Activated CD4-positive, alpha-beta T cell treated with anti-CD3 and anti-CD28 coated beads, Interleukin-2, amount 10 ng/mL, durations not matched to agents 24 days and 14 days (primary cell): ENCODE results near the gene STARD3. TPM values are rescaled to one million over a fixed set of nuclear protein-coding genes. Genes with fewer than 3 reads are reported as not detected.

Experiments used
- DNase-seq: peaks from one replicate; pipeline ENCODE4 v3.0.0; 2022
- H3K27ac Mint-ChIP-seq: one replicate; pipeline ENCODE4 v1.8.0; 2022; ENCODE audit warnings: mild to moderate bottlenecking, mixed read lengths
- H3K27me3 Mint-ChIP-seq: one replicate; pipeline ENCODE4 v1.8.0; 2022; ENCODE audit warnings: mixed read lengths
- H3K36me3 Mint-ChIP-seq: one replicate; pipeline ENCODE4 v1.8.0; 2022; ENCODE audit warnings: low read depth, mild to moderate bottlenecking, mixed read lengths
- H3K4me1 Mint-ChIP-seq: one replicate; pipeline ENCODE4 v1.8.0; 2021; ENCODE audit warnings: mixed read lengths
- H3K4me3 Mint-ChIP-seq: one replicate; pipeline ENCODE4 v1.8.0; 2022; ENCODE audit warnings: mild to moderate bottlenecking, moderate library complexity, mixed read lengths
- H3K9me3 Mint-ChIP-seq: one replicate; pipeline ENCODE4 v1.8.0; 2021; ENCODE audit warnings: mixed read lengths
- intact Hi-C: fragments of 100-400 bp; cut with micrococcal nuclease; formaldehyde crosslinking; loops from one replicate; pipeline ENCODE4 v1.15.1; 2023
- total RNA-seq: library from RNA; stranded (reverse); gene quantifications from 2 replicates; pipeline ENCODE4 v1.2.3, GENCODE V29; 2022

Gene STARD3
- total RNA-seq, 1 donor from 2014 or later, result 53.6 TPM

DNA sequence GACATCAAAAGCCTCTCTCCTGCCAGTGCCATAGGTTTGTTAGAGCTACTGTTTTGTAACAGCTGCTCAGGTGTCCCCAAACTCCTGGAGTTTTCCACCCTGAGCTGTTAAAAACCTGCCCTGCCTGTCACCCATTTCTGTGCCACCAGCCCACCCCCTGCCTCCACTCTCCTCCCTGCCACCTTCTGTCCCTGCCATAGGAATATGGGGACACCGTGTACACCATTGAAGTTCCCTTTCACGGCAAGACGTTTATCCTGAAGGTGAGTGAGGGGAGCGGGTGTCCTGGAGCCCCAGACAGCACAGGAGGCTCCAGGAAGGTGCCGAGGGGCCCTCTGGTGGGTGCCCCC is 23.0 kb downstream of the STARD3 start:
- intact Hi-C loops, result no loop called here
- H3K9me3 Mint-ChIP-seq, result no peaks in the 10 kb centered on the region
- H3K4me3 Mint-ChIP-seq, result no peak overlapping the region
- H3K36me3 Mint-ChIP-seq, result peaks cover 19% of the 10 kb centered on the region
- peaks cover 5% of the 10 kb centered on the region for H3K4me1 Mint-ChIP-seq
- no peak overlapping the region for H3K27ac Mint-ChIP-seq
- DNase-seq, result no peak
- H3K27me3 Mint-ChIP-seq, result no peaks in the 10 kb centered on the region

- no peaks in the 10 kb centered on the region for H3K9me3 Mint-ChIP-seq
- intact Hi-C loops, result no loop called here
- H3K27ac Mint-ChIP-seq, result no peak overlapping the region
- H3K4me3 Mint-ChIP-seq, result no peak overlapping the region
- peaks cover 19% of the 10 kb centered on the region for H3K36me3 Mint-ChIP-seq
- H3K4me1 Mint-ChIP-seq, result peaks cover 3% of the 10 kb centered on the region
- H3K27me3 Mint-ChIP-seq, result no peaks in the 10 kb centered on the region
- DNase-seq, result no peak
These were observed 23.7 kb downstream of the STARD3 start for GRCh38 chr17:39660397-39661385.

GRCh38 chr17:39661744-39662541 is 25.0 kb downstream of the STARD3 start:
- H3K36me3 Mint-ChIP-seq, result peaks cover 17% of the 10 kb centered on the region
- H3K9me3 Mint-ChIP-seq, result no peaks in the 10 kb centered on the region
- DNase-seq, result no peak
- H3K27ac Mint-ChIP-seq, result no peak overlapping the region
- H3K27me3 Mint-ChIP-seq, result peaks cover 10% of the 10 kb centered on the region
- no peak overlapping the region for H3K4me3 Mint-ChIP-seq
- intact Hi-C loops, result no loop called here
- H3K4me1 Mint-ChIP-seq, result peaks cover 2% of the 10 kb centered on the region

GRCh38 chr17:39662551-39663339 is 25.8 kb downstream of the STARD3 start:
- H3K27me3 Mint-ChIP-seq, result peaks cover 12% of the 10 kb centered on the region
- peaks cover 16% of the 10 kb centered on the region for H3K36me3 Mint-ChIP-seq
- no peak for DNase-seq
- intact Hi-C loops, result no loop called here
- no peak overlapping the region for H3K4me3 Mint-ChIP-seq
- H3K27ac Mint-ChIP-seq, result no peak overlapping the region
- no peaks in the 10 kb centered on the region for H3K9me3 Mint-ChIP-seq
- H3K4me1 Mint-ChIP-seq, result peaks cover 2% of the 10 kb centered on the region

DNA sequence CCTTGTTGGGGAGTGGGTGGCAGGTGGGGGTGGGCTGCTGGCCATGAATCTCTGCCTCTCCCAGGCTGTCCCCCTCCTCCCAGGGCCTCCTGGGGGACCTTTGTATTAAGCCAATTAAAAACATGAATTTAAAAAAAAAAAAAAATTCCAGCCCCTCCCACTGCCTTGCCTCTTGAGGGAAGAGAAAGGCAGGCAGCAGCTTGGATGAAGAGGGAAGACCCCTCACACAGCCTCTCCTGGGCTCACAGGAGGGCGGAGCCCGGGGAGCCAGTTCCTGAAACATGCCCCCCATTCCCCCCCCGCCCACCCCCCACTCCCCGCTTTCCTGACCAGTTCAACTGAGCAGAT is 26.4 kb downstream of the STARD3 start:
- Mint-ChIP-seq H3K4me1 (peaks cover 2% of the 10 kb centered on the region), H3K36me3 (peaks cover 13% of the 10 kb centered on the region), H3K9me3 (no peaks in the 10 kb centered on the region), H3K4me3 (no peak overlapping the region), H3K27ac (no peak overlapping the region), H3K27me3 (peaks cover 16% of the 10 kb centered on the region)
- no peak for DNase-seq
- intact Hi-C loops, result no loop called here

DNA sequence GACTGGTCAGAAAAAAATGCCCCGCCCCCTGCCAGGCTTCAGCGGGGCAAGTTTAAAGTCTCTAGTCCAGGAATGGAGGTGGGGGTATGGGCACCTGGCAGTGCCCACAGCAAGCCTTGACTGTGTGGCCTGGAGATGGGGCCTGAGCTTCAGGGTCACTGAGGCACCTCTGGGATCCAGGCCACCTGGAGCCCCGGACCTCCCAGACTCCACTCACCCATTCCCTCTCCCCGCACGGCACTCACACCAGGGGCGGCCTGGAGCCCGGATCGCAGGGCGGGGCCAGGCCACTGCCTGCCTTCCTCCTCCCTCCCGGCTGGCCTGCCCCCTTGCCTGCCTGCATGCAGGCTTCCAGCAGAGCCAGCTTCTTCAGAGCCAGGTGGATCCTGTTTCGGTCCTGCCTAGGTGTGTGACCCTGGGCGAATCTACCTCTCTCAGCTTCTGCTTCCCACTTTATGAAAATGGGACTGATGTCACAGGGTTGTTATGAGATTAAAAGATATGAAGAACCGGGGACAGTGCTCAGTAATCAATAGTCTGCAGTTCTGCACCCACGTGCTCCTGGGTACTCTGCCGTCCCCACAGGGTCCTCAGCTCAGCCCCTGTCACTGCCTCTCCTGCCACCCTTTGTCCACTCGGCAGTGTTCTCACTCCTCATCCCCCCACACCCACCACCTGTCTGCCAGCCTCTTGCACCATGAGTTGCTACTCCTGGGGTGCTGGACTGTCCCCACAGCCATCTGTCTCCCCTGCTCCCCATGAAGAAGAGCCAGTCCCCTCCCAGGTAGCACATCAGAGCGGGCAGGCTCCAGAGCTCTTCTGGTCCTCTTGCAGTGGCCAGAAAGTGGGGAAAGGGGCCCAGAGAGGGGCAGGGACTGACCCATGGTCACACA is 27.0 kb downstream of the STARD3 start:
- H3K27ac Mint-ChIP-seq, result no peak overlapping the region
- DNase-seq, result no peak
- peaks cover 20% of the 10 kb centered on the region for H3K27me3 Mint-ChIP-seq
- peaks cover 10% of the 10 kb centered on the region for H3K36me3 Mint-ChIP-seq
- H3K9me3 Mint-ChIP-seq, result no peaks in the 10 kb centered on the region
- intact Hi-C loops, result no loop called here
- no peak overlapping the region for H3K4me3 Mint-ChIP-seq
- peaks cover 6% of the 10 kb centered on the region for H3K4me1 Mint-ChIP-seq

- no peak for DNase-seq
- Mint-ChIP-seq H3K4me1 (peaks cover 4% of the 10 kb centered on the region), H3K27ac (peak within 1 kb of the TSS; percentile 15), H3K36me3 (peaks cover 7% of the 10 kb centered on the region), H3K27me3 (peaks cover 25% of the 10 kb centered on the region), H3K4me3 (no peak within 1 kb of the TSS), H3K9me3 (no peaks in the 10 kb centered on the region)
- intact Hi-C loops, result no loop called here
These were observed 27.9 kb downstream of the STARD3 start, which contains the start of gene TCAP for GRCh38 chr17:39664581-39665561. TSS of gene TCAP (plus strand) at chr17:39665349. CDS start at chr17:39665360, 11 bp downstream.

DNA sequence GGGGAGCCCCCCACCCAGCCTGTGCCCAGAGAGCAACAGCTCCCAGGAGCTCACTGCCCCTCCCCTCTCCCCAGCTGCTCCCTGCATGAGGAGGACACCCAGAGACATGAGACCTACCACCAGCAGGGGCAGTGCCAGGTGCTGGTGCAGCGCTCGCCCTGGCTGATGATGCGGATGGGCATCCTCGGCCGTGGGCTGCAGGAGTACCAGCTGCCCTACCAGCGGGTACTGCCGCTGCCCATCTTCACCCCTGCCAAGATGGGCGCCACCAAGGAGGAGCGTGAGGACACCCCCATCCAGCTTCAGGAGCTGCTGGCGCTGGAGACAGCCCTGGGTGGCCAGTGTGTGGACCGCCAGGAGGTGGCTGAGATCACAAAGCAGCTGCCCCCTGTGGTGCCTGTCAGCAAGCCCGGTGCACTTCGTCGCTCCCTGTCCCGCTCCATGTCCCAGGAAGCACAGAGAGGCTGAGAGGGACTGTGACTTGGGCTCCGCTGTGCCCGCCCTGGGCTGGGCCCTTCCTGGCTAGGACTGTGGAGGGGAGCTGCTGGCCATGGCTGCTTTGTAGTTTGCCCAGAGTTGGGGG is 28.8 kb downstream of the STARD3 start:
- peaks cover 29% of the 10 kb centered on the region for H3K27me3 Mint-ChIP-seq
- no peaks in the 10 kb centered on the region for H3K9me3 Mint-ChIP-seq
- peaks cover 4% of the 10 kb centered on the region for H3K4me1 Mint-ChIP-seq
- H3K27ac Mint-ChIP-seq, result peak overlapping the region; percentile 15
- no peak for DNase-seq
- peaks cover 7% of the 10 kb centered on the region for H3K36me3 Mint-ChIP-seq
- intact Hi-C loops, result no loop called here
- H3K4me3 Mint-ChIP-seq, result no peak overlapping the region

DNA sequence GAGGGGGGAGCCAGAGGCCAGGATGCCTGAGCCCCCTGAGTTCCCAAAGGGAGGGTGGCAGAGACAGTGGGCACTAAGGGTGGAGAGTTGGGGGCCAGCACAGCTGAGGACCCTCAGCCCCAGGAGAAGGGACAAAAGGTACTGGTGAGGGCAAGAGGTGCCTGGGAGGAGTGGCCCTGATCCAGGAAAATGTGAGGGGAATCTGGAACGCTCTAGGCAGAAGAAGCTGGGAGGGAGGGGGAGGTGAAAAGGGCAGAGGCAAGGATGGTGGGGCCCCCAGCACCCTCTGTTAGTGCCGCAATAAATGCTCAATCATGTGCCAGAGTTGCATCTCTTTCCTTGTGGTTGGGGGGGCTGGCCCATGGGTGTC is 29.3 kb downstream of the STARD3 start:
- peak overlapping the region; percentile 15 for H3K27ac Mint-ChIP-seq

DNA sequence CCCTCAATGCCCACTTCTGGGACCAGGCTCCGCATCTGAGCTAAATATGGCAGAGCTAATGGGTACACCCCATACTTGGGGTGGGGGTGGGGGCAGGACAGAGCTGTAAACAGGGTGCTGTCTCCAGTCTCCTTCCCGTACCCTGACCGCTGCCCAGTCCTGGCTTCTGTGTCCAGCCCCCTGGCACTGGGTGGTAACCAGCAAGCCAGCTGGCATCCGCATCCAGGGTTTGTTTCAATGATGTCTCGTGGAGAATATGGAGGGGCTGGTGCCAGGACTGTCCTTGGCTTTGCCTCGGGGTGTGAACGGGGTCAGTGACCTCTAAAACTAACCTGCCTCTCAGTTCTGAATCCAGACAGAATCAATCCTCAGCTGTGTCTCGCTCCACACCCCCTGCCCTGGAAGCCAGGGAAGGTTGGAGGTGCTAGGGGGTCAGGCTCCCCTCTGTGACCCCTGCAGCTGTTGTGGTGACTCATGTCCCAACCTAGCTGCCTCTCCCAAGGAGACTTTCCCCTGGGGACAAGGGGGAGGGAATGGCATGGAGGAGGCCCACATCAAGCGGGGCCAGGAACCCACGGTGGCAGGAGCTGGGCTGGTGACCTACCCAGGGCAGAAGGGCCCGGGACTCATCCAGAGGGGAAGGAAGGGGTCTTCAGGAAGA is 29.8 kb downstream of the STARD3 start:
- H3K36me3 Mint-ChIP-seq, result peaks cover 1% of the 10 kb centered on the region
- peaks cover 29% of the 10 kb centered on the region for H3K27me3 Mint-ChIP-seq
- intact Hi-C loops, result no loop called here
- no peak for DNase-seq
- no peaks in the 10 kb centered on the region for H3K9me3 Mint-ChIP-seq
- H3K4me3 Mint-ChIP-seq, result peak overlapping the region; percentile 48
- H3K27ac Mint-ChIP-seq, result no peak overlapping the region
- H3K4me1 Mint-ChIP-seq, result peaks cover 5% of the 10 kb centered on the region

More for the DNA sequence above, 29.3 kb downstream of the STARD3 start:
- Mint-ChIP-seq H3K4me3 (no peak overlapping the region), H3K36me3 (peaks cover 6% of the 10 kb centered on the region), H3K4me1 (peaks cover 4% of the 10 kb centered on the region), H3K9me3 (no peaks in the 10 kb centered on the region), H3K27me3 (peaks cover 29% of the 10 kb centered on the region)
- DNase-seq, result no peak
- intact Hi-C loops, result no loop called here

DNA sequence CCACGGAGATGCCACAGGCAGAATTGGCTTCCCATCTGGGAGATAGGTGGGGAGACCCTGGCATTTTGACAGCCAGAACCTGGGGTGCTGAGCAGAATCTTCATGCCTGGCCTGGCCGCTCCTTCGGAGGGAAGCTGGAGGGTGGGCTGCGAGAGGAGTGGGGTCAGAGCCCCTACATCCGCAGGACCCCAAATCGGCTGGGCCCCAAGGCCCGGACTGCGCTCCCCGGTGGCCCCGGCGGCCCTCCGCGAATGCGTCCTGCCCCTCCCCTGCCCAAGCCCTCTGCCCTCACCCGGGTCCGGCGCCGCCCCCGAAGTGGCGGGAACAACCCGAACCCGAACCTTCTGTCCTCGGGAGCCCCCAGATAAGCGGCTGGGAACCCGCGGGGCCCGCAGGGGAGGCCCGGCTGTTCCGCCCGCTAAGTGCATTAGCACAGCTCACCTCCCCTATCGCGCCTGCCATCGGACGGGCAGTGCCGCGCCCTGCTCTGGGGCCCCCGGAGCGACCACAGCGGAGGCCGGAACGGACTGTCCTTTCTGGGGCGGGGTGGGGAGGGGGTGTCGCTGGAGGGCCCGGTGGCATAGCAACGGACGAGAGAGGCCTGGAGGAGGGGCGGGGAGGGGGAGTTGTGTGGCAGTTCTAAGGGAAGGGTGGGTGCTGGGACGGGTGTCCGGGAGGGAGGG is 30.5 kb downstream of the STARD3 start:
- Mint-ChIP-seq H3K4me3 (peak overlapping the region; percentile 73), H3K27ac (no peak overlapping the region), H3K4me1 (peaks cover 8% of the 10 kb centered on the region), H3K36me3 (peaks cover 1% of the 10 kb centered on the region), H3K27me3 (peaks cover 32% of the 10 kb centered on the region), H3K9me3 (no peaks in the 10 kb centered on the region)
- DNase-seq, result no peak
- intact Hi-C loops, result no loop called here
